Uterus (tissue), 4 donors: Measurements from ENCODE around the gene POLR3K. TPM values are rescaled to one million over a fixed set of nuclear protein-coding genes. Genes with fewer than 3 reads are reported as not detected.

Experiments
- DNase-seq, 2 donors: peaks; one replicate each; pipeline ENCODE4 v3.0.0-alpha.2; 2019 to 2020
- H3K27ac ChIP-seq, 2 donors: fragments of 200-600 bp; sonication (generic); 1 replicate in 1 of 2; 2 replicates in 1 of 2; pipeline ENCODE4 v1.5.1; 2016 to 2018
- H3K27me3 ChIP-seq, 2 donors: fragments of 200-600 bp; sonication (generic); one replicate each; pipeline ENCODE4 v1.5.1; 2018 to 2019; ENCODE audit warnings: control low read depth in 1 of 2
- H3K36me3 ChIP-seq, 2 donors: fragments of 200-600 bp; sonication (generic); one replicate each; pipeline ENCODE4 v1.5.1; 2019; ENCODE audit warnings: control low read depth in 1 of 2
- H3K4me1 ChIP-seq, 2 donors: fragments of 200-600 bp; sonication (generic); one replicate each; pipeline ENCODE4 v1.5.1; 2018 to 2019; ENCODE audit warnings: control low read depth in 1 of 2
- H3K4me3 ChIP-seq, 2 donors: fragments of 200-600 bp; sonication (generic); 1 replicate in 1 of 2; 2 replicates in 1 of 2; pipeline ENCODE4 v1.5.1; 2018 to 2019; ENCODE audit warnings: mild to moderate bottlenecking in 1 of 2
- H3K9me3 ChIP-seq, 2 donors: fragments of 200-600 bp; sonication (generic); one replicate each; pipeline ENCODE4 v1.5.1; 2019; ENCODE audit warnings: control low read depth in 1 of 2
- CTCF ChIP-seq, 4 experiments: fragments of 200-600 bp in 2 of 4; fragments of 450-650 bp in 2 of 4; sonication (generic) in 2 of 4; IDR thresholded peaks; one replicate each; pipeline ENCODE4 v1.5.1; 2016 to 2019; ENCODE audit warnings: antibody characterized with exemption in 4 of 4, mild to moderate bottlenecking in 2 of 4, moderate library complexity in 1 of 4
- POLR2A ChIP-seq, 2 donors: fragments of 450-650 bp; IDR thresholded peaks; one replicate each; pipeline ENCODE4 v1.6.1; 2016; ENCODE audit warnings: antibody characterized with exemption in 2 of 2, mild to moderate bottlenecking in 1 of 2, moderate library complexity in 1 of 2
- intact Hi-C: fragments of 100-400 bp; cut with DNase I; formaldehyde crosslinking; loops from one replicate; pipeline ENCODE4 v1.15.1; 2023; ENCODE audit warnings: low total_unique reads
- total RNA-seq, 4 donors: library from RNA; depleted of rRNA in 3 of 4; stranded (reverse); fragments of >200 nt in 3 of 4; gene quantifications; one replicate each; pipeline versions ENCODE4 v1.1.0 to v1.2.4, GENCODE V29; 2014 to 2023
- donor health status: DM: yes; HTN: yes; CAD: no.

The POLR3K gene
- total RNA-seq, 4 donors from 2014 or later, result 0.51 to 12.3 (median 4.0) TPM

DNA sequence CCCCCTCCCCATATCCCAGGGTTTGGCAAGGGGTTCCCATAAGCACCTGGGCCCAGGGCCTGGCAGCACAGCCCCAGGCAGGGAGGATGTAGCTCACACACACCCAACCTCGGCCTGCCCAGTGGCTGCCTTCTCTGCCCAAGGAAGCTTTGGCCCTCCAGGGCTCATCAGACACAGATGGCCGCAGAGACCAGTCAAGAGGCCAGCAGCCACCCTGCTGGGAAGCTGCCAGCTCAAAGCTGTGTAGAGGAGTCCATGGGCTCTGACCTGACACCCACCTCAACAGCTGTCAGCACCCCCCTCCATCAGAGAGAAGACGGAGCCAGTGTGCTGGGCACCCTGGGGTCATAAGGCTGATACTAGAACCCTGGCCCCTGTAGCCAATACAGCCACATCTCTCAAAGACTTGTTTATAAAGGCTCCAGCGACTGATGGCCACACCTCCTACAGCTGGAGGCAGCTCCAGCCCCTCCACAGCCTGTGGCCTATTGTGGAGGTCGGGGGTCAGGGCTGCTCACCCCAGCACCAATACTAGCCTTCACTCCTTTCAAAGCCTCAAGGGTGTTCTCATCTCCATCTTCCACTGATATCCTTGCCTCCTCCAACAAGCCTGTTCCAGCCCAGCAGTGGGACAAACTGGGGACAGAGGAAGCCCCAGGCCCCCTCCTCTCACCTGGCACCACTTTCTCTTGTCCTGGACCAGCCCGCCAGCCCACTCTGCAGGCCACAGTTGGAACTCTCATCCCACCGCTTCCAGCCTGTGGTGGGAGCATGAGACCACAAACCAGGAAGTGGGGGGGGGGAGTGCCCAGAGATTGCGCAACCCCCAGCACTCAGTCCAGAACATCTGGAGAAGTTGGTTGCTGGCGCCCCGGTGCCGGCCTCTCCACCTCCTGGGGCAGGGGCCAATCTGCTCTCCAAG, 22.4 kb upstream of the POLR3K start:
- Histone ChIP-seq H3K4me1 (peaks cover 5 to 37% of the 10 kb centered on the region in 2 donors), H3K9me3 (no peaks in the 10 kb centered on the region), H3K4me3 (no peak overlapping the region), H3K36me3 (no peaks in the 10 kb centered on the region), H3K27ac (peak overlapping the region; percentile 90 to 93), H3K27me3 (no peaks in the 10 kb centered on the region)
- peak; percentile 87 to 91 for DNase-seq
- TF ChIP-seq CTCF (IDR thresholded peaks at IDR 0.05), result peak in 1 of 4 experiments; percentile 41
- TF ChIP-seq POLR2A (IDR thresholded peaks at IDR 0.05), result no peak
- intact Hi-C loops, result no loop called here

DNA sequence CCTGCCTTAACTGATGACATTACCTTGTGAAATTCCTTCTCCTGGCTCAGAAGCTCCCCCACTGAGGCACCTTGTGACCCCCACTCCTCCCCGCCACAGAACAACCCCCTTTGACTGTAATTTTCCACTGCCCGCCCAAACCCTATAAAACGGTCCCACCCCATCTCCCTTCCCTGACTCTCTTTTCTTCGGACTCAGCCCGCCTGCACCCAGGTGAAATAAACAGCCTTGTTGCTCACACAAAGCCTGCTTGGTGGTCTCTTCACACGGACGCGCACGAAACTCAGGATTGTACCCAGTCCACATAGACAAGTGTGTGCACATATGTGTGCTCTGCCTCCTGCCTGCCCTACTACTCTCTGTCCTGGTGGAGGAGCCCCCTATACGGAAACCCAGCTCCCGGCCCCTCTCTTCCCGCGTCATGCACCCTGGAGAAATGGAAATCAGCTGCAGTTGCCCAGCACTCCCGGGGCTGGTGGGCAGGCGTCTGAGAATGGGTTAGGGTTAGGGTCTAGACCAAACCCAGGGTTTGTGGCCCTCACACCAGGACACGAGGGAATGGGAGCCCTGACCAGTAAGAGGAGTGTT, 21.4 kb upstream of the POLR3K start:
- intact Hi-C loops, result no loop called here
- TF ChIP-seq CTCF (IDR thresholded peaks at IDR 0.05) (no peak), POLR2A (IDR thresholded peaks at IDR 0.05) (no peak)
- Histone ChIP-seq H3K9me3 (no peaks in the 10 kb centered on the region), H3K4me3 (no peak overlapping the region), H3K27me3 (no peaks in the 10 kb centered on the region), H3K4me1 (peaks cover 5 to 41% of the 10 kb centered on the region in 2 donors), H3K27ac (peak overlapping the region; percentile 93), H3K36me3 (no peaks in the 10 kb centered on the region)
- DNase-seq, result no peak

- Histone ChIP-seq H3K27ac (peak overlapping the region; percentile 36 to 93), H3K4me1 (peaks cover 5 to 47% of the 10 kb centered on the region in 2 donors), H3K4me3 (no peak overlapping the region), H3K9me3 (no peaks in the 10 kb centered on the region), H3K36me3 (no peaks in the 10 kb centered on the region), H3K27me3 (no peaks in the 10 kb centered on the region)
- no peak for TF ChIP-seq POLR2A (IDR thresholded peaks at IDR 0.05)
- no peak for TF ChIP-seq CTCF (IDR thresholded peaks at IDR 0.05)
- no peak for DNase-seq
- intact Hi-C loops, result no loop called here
These were observed 20.8 kb upstream of the POLR3K start for GRCh38 chr16:74051-74746.

GRCh38 chr16:72561-73548, 19.4 kb upstream of the POLR3K start, which contains the start of gene RHBDF1:
Gene RHBDF1 (minus strand): TSS chr16:72631. CDS start chr16:65015, 7,616 bp downstream.
- peak; percentile 52 to 67 for DNase-seq
- no peak for TF ChIP-seq CTCF (IDR thresholded peaks at IDR 0.05)
- TF ChIP-seq POLR2A (IDR thresholded peaks at IDR 0.05), result peak in 1 of 2 donors; percentile 53
- H3K4me3 ChIP-seq, result peak within 1 kb of the TSS; percentile 75 to 87
- no peaks in the 10 kb centered on the region for H3K36me3 ChIP-seq
- peak within 1 kb of the TSS; percentile 93 for H3K27ac ChIP-seq
- H3K9me3 ChIP-seq, result no peaks in the 10 kb centered on the region
- intact Hi-C loops, result no loop called here
- no peaks in the 10 kb centered on the region for H3K27me3 ChIP-seq
- H3K4me1 ChIP-seq, result peaks cover 5 to 54% of the 10 kb centered on the region in 2 donors
